Tongue (tissue), 3 donors: ENCODE measurements around the gene CYB561. TPM values are rescaled to one million over a fixed set of nuclear protein-coding genes. Genes with fewer than 3 reads are reported as not detected.

Source experiments
- DNase-seq: peaks from one replicate; pipeline ENCODE4 v3.0.0-alpha.2; 2015
- small RNA-seq: library from RNA; depleted of rRNA; stranded (forward); fragments of <200 nt; gene quantifications from one replicate; pipeline ENCODE3, GENCODE V24; 2014; ENCODE audit warnings: low replicate concordance
- total RNA-seq: library from RNA; depleted of rRNA; stranded (reverse); fragments of >200 nt; gene quantifications from one replicate; pipeline ENCODE4 v1.2.3, GENCODE V29; 2014

CYB561 gene
- total RNA-seq, 1 donor from 2014 or later = 17.4 TPM

DNA sequence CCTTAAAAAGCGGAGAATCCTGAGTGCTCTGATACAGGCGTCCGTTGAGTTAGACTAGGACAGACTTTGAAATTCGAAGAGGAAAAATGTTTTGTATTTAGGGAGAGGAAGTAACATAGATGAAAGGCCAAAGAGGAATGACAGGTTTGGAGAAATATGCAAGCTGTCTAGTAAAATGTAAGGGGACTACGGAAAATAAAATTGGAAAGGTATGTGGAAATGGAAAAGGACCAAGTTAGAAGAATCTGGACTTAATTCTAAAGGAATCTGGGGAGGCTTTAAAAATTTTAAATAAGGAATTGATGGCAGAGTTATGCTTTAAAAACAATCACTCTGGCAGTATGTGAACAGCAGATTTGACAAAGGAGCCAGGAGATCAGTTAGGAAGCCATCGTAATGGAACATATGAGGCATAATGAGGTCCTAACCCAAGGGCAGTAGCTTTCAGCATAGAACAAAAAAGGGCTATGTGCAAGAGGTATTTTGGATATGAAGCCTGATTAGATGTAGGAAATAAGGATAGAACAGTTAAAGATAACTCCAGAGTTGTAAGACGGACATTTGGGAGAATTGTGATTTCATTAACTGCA, 38.3 kb downstream of the CYB561 start:
- DNase-seq = no peak

DNA sequence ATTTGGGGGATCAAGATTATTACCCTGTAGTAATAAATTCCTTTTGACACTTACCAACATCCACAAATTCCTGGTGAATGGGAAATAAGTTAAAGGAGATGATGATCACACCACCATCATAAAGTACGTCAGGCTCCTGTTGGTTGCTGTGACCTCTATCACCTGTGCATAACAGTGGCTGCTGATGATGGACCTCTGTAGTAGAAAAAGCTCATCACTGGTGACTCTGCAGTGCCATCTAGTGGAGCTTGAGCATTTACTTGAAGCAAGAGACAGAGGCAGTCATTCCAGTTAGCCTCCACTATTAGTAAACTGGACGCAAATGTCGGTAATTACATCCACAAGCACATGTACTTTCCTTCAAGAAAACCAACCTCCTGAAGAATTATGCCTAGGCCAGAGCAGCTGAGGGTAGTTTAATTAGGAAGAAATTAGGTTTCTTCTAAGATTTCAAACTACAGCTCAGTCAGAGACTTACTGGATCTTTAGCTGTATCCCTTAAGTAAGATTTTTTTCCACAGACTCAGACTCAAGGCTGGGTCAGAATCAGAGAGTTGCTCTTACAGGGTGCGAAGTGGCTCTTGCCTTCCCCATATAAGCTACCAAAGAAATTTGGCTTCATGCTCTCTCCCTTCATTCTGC, 39.3 kb downstream of the CYB561 start:
- DNase-seq = peak; percentile 96

DNA sequence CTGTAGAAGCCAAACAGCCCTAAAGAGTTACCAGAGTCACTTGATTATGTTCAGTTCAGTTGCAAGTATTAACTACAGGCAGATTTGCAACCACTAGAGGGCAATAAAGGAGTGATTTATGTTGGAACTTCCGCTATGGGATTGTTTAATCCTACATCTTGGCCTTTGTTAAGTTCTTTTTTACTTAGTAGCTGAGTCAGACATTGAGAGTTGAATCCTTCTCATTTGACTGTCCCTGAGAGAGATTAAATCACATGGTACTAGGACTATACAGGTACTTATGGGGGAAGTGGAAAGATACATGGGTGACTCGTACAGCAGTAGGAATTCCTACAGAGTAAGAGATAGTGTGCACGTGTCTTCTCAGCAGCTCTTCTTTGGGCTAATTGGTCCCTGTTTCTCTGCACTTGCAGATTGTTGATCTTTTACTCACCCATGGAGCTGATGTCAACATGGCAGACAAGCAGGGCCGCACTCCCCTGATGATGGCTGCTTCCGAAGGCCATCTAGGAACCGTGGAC, 40.3 kb downstream of the CYB561 start:
- DNase-seq = peak; percentile 72

DNA sequence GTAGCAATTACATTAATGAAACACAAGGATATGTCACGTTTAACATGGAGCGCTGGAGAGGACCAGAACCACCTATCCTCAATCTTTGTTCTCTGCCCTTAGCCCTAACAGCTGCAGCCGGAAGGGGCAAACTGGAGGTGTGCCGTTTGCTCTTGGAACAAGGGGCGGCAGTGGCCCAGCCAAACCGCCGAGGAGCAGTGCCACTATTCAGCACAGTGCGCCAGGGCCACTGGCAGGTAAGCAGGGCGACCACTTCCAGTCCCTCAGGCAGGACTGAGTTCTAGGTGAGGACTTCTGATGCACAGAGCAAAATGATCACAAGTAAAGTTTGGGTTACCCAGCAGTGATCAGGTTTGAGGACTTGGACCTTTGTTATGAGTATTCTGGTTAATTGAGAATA, 41.1 kb downstream of the CYB561 start:
- no peak for DNase-seq

DNA sequence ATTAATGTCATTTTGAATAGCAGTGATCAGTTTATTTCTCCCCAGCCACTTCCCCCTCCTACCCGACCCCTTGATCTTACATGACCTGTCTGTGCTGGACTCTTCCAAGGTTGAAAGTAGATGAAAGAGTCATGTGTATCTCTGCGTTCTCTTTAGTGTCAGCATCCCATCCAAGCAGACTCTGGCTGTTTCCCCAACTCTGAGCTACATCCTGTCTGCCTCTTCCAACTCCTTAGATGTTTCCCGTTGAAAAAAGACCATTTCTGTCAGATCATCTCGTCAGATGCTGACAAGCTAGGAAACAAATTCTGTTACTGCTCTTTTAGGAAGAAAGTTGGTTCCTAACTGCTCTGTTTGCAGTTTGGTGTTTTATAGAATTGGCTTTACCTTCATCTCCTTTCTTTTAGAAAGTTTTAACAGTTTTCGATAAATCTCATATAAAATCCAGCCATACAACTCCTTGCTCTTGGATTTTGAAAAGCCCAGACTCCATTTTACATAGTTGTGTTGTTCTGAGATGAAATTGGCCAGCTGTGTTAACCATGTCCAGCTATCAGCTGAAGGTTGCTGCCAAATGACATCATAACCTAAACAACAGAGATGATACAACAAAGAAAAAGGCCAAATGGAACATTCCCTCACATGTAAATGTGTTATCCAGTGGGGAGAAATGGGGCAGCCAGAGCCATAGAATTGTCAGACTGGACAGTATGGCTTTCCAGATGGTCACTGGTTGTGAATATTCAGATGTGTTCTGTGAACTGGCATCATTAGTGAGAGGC, 43.5 kb downstream of the CYB561 start:
- peak; percentile 85 for DNase-seq

DNA sequence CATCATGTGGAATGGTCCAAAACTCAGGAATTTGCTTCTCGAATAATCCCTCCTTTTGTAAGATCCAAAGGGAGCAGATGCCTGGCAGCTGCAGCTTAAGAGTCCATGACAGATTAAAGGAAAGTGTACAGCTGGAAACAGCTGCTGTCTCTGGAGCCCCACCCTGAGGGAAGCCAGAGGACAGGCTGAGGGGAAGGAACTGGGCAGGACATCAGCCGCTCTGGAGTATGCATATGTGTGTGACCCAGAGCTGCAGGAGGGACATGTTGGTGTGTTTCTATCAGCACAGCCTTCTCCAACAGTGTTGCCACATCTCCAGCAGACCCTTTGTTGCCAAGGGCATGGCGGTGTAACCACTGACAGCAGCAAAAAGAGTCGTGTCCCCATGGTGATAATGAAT, 46.2 kb downstream of the CYB561 start:
- DNase-seq = peak; percentile 98

DNA sequence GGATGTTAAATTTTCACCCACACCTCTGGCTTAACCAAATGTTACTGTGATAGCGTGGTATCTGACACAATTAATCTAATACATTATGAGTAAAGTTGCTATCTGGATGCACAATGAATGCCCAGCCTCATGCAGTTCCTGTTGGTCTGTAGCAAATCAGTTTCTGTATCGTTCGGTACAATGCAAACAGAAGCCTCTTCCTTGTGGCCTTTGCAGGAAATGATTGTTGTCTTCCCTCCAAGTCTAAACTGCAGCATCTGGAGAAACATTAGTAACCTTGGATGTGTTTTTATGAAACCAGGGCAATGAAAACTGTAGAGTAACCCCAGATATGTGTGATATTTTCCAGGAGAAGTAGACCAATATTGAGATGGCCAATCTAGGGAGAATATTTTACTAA, 46.8 kb downstream of the CYB561 start:
- DNase-seq = peak; percentile 87

DNA sequence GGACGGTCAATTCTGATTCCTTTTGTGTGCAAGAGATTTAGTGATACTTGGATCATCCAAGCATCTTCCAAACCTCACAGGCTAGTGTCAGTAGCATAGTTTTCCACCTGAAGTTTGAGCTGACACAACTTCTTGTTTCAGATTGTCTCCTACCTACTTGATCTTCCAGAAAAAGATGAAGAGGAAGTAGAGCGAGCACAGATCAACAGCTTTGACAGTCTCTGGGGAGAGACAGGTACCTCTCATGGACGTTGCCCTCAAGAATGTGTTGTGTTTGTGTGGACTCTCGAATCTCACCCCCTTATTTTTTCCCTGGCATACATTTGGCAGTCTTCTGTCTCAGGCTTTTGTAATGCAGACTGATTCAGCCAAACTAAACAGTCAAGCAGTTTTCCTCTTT, 47.4 kb downstream of the CYB561 start:
- DNase-seq = peak; percentile 14

DNA sequence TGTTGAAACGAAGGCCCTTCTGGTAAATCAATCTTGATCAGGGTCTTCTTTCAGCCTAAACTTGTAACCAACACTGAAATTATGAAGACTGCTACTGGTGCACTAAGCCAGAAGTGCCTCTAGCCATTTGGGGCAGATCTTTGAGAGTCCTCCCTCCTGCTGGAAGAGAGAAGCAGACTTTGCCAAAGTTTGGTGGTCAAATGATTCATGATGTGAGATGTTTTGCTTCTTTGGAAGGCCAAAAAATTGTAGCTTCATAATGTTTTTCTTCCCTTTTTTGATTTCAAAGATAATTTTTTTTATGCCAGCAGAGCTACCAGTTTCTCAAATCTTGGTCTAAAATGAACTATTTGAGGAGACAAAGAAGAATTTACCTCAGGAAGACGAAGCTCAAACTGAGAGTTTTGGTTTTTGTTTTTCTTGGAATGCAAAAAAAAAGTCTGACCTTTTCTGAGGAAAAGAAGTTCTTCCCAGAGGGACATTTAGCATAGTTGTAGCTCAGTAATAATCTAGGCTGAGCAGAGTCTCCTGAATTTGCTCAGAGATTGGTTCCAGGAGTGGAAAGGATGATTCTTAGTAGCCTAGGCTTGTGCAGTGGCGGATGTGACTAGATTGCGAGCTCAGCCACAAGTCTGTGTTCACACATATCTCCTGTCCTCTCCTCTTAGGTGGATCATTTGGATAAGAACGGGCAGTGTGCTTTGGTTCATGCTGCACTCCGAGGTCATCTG, 50.9 kb downstream of the CYB561 start:
- DNase-seq = no peak

DNA sequence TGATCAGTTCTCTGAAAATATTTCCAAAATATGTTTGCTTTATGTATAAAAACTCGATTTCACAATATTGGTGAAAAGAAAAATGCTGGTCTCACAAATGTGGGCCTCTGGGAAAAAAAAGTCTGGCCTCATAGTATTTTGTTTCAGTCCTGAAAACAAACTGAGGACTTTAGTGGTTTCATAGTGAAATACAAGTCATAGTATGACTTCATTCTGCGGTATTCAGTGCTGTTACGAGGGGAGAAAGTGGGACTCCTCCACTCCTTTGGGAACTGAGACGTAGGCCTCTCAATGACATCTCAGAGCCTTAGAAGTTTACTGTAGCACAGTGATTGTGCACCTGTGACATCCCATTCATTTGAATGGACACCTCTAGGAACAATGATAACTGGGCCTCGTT, 56.0 kb downstream of the CYB561 start:
- DNase-seq = no peak

DNA sequence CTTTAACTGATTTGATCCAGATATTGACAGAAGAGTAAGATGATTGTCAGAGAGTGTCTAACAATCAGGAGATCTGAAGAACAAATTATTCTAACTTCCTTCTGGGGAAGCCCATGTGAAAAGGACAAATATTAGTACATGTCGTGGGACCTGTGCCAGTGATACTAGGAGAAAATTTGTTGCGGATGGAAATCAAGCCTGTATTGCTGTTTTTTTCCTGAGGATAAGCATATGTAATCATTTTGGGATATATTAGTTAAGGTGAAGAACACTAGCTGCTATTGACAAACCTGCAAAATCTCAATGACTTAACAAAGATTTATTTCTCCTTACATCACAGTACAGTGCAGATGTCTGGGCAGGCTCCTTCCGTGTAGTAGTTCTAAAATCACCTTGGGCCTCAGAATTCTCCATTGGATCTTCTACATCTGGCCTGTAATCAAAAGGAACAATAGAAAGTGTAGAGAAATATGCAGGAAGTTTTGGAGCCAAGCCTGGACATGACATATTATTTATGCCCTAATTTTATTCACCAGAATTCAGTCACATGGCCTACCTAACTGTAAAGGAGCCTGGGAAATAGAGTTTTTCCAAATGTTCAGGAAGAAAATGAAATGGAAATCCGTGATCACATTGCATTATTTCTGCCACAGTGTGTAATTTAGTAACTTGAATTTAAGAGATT, 58.3 kb downstream of the CYB561 start:
- peak; percentile 55 for DNase-seq

DNA sequence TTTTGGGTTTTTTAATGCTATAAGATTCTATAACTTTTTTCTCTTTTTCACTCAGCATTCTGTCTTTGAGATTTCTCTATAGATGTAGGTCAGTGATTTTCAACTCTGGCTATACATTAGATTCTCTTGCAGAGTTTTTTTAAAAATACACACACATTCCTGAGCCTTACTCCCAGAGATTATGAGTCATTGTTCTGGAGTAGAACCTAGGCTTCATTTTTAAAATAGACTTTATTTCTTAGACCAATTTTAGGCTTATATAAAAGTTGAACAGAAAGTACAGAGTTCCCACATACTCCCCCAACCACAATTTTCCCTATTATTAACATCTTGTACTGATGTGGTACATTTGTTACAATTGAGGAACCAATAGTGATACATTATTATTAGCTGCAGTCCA, 63.3 kb downstream of the CYB561 start:
- DNase-seq = no peak

Small RNA genes lying within 50 kb of the gene (small RNA-seq; reads per million reads assigned to genes)
- gene AC005828.6 = not detected

Other genes with a start within 250 kb of the CYB561 start
- 9.6 TPM for gene ACE, start 30.8 kb upstream of the CYB561 start, total RNA-seq
- gene KCNH6, start 77.1 kb upstream of the CYB561 start, total RNA-seq = 0.31 TPM
- 30.4 TPM for gene DCAF7, start 104.2 kb upstream of the CYB561 start, total RNA-seq
- gene TACO1, start 154.6 kb upstream of the CYB561 start, total RNA-seq = 13.6 TPM
- gene MAP3K3, start 176.1 kb upstream of the CYB561 start, total RNA-seq = 49.0 TPM